Hematopoietic multipotent progenitor cell treated with erythropoietin and hydrocortisone succinate and interleukin-3 and kit ligand, for 8 days (in vitro differentiated cells): Measurements from ENCODE around the gene PFKFB2.

Experiments
- DNase-seq: peaks from one replicate; pipeline ENCODE4 v3.0.0-alpha.2; 2015

Gene PFKFB2

DNA sequence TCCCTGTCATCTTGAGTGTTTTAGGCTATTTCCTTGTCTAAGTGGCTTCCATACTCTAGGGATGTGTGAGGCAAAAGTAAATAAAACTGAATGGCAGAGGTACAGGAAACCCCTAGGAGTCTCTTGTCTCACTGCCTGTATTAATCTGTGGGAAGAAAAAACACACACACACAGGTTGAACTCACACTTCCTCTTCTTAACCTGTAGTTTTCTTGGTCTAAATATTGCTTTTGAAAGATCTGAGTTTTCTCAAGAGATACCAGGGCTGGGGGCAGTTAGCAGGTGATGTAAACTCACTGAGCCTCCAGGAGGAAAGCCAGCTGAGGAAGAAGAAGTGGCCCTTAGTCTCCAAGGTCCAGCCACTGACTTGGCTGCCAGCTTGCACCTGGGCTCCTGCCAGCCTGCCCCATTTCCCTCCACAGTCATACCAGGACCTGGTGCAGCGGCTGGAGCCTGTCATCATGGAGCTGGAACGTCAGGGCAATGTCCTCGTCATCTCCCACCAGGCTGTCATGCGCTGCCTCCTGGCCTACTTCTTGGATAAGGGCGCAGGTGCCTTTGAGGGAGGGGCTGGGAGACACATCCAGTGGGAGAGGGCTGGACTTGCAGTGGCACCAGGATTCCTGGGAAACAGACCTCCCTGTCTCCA is 16.9 kb downstream of the PFKFB2 start:
- no peak for DNase-seq

GRCh38 chr1:207070811-207071210 is 17.7 kb downstream of the PFKFB2 start:
- peak; percentile 25 for DNase-seq

DNA sequence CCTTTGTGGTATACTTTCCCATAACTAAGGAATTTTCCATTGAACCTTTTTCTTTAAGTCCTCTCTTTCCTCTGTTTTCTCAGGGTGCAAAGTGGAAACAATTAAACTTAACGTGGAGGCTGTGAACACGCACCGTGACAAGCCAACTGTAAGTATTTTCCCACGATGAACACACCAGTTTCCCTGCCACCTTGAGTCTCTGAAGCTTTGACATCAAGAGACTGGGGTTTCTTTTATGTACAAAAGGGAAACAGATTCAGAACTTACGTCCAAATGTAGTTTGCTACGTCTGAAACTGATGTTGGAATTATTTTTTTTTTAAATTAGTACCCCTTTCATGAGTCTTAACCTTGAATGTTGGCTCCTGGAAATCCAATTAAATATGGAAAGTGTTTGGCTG is 18.4 kb downstream of the PFKFB2 start:
- DNase-seq: no peak

- no peak for DNase-seq
Measured at GRCh38 chr1:207072233-207072632, 19.2 kb downstream of the PFKFB2 start.

- no peak for DNase-seq
Measured at GRCh38 chr1:207073906-207074820, 21.1 kb downstream of the PFKFB2 start.

DNA sequence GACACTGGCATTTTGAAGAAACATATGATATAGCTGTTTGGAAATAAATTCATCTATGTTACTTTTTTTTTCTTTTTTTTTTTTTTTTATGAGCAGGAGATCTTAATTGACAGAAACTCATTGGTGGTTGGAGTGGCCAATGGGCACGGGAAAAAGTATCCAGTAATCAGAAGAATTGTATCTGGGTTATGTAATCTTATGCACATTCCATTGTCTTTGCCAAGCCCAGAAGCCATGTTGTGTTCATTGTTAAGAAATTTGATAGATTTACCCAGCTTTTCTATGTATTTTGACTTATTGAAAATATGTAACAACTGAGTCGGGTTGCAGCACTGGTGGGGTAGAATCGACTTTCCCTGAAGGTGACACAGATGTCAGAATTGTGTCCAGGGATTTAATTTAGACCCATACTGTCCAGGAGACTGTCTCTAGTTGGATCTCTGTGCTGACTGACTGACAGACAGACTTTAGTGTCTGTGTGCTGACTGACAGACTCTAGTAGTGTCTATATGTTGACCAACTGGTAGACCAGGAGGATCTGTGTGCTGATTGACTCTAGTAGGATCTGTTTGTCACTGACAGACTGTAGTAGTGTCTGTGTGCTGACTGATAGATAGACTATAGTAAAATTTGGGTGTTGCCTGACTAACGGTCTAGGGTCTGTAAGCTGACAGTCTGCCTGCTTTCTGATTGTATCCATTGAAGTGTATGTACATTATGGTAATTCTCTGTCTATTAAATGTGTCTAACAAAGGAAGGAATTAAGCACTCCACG is 23.3 kb downstream of the PFKFB2 start:
- DNase-seq: peak; percentile 87

DNA sequence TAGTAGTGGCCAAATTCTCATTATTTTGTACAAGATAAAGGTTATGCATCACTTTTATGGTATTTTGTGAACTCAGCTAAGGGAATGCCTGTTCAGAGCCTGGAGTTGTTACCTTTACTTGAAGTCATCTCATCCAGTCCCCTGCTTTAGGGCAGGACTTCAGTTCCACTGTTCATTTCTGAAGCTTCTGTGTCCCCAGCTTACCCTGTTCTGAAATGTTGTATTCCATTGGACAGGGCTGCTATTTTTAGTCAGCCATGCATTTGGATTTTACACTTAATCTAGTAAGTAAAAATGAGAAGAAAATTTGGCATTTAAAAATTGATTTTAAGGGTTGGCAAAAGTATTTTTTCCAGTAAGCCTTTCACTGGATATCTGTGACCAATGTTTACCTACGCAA is 23.9 kb downstream of the PFKFB2 start:
- no peak for DNase-seq

DNA sequence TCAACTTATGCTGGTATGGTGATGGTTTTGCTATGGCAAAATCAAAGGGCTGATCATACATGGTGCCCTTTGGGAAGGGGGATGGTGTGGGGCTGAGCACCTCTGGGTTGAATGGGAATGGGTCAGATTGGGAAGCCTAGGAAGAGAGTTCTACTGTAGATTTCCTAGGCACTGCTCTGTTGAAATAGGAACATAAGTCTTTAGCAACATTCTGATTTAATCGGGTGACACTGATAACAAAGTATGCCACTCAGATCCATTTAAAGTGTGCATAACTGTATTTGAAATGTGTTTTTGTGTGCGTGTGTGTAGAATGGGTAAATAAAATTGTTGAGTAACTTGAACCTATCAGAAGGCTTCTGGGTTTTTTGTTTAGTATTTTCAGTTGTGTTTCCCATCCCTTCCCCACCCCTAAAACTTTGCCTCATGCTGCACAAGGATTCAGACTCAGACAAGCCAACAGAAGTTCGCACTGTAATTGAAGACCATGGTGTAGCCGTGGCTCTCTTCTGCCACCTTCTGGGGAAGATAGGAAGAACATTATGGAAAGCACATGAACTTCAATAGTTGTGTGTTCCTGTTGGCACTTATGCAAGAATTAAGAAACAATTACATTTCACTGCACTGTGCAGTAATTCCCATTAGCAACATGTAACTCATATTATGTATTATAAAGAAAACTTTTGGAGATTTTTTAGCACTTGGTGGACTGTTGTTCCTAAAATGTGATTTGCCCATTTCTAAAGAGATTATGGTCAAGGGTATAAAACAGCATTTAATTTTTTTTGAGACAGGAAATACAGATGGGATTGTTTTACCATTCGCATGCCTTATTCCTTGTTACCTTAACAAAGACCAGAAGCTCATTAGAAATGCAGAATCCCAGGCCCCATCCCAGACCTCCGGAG is 24.6 kb downstream of the PFKFB2 start:
- peak; percentile 90 for DNase-seq

DNA sequence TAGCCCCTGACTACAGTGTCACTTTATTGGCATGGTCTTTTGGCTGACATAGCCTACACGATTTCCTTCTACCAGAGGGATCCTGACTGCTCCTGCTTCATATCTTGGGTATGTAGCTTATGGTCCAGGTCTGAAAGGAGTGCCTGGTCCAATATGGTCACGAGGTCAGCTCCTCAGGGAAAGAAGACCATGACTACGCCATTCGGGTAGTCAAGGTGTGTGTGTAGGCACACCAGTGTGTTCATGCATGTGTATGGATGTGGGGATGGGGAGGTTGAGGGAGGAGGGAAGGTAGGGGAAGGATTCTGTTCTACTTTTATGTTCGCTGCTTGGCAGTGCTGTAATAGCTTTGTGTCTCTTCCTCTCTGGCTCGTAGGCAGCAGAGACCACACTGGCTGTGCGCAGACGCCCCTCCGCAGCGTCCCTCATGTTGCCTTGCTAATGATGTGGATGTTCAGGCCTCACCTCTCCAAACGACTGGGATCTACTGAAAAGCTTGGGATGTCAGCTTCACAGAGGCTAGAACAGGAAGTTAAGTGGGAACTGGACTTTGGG is 25.6 kb downstream of the PFKFB2 start:
- DNase-seq: no peak

GRCh38 chr1:207079706-207080241 is 26.7 kb downstream of the PFKFB2 start:
- DNase-seq: no peak

DNA sequence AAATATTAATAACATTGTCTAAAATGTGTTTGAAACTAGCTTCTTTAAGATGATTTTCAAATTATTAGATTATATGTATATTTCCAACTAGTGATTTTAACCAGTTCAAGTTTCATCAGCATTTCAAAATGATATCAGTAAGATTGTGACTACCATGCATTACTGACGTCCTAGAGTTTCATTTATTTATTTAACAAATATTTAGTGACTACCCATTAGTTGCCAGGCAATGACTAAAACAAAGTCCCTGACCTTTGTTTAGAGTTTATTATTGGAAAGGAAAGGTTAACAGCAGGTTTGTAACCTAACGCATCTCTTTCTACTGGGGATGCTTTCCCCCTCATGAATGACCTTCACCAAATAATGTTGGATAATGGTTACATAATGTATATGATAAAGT is 28.0 kb downstream of the PFKFB2 start:
- DNase-seq: no peak

DNA sequence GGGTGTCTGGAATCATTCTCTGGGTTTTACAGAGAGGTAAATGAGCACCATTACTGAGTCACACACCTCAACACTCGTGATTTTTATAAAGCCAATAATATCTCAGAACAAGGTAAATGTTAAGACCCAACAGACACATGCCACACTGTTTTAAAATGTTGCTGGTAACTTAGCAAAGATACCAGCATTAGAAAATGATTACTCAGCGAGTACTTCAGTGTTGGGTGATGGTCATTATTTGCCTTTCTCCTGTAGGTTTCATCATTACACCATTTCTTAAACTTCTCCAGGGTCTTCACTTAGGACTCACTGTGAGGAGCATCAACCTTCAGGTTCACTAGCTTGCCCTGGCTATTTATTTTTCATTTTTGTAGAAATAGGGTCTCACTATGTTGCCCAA is 28.7 kb downstream of the PFKFB2 start:
- DNase-seq: no peak

GRCh38 chr1:207084232-207084631 is 31.2 kb downstream of the PFKFB2 start:
- DNase-seq: no peak

DNA sequence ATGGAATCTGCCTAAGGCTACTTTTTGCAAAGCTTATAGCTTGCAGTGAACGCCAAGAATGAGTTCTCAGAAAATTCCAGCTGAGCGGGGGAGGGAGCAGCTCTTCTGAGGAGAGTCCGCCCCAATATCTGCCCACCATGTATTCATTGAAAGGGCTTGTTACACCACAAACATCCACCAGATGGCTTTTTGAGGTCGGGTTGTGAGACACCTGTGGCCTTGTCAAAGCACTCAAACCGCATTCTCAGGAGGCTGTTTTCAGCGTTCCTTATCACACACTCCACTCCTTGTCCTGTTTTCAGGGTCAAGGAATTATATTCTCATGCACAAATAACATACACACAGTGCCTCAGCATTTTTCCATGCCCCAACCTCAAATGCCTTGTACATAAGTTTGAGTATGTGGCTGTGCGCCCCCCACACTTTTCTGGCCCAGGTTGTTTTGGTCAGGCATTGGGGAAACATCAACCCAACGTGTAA is 31.7 kb downstream of the PFKFB2 start:
- DNase-seq: peak; percentile 91

DNA sequence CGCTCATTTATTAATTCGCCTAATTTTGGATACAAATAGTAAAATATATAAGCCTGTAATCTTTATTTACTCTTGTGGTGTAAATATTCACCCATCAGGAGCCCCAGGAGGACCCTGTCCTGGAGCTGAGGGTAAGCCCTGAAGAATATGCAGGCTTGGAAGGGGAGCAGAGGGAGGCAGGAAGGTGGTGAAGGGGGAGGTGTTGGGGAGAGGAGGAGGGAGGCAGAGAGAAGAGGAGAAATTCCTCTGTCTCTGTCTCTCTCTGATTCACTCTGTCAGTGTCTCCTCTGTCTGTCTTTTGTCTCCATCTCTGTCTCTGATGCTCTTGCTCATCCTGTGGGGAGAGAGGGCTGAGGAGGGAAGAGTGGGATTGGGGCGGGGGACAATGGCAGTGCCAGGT is 32.8 kb downstream of the PFKFB2 start:
- no peak for DNase-seq

- no peak for DNase-seq
Measured at GRCh38 chr1:207088161-207088560, 35.1 kb downstream of the PFKFB2 start.

DNA sequence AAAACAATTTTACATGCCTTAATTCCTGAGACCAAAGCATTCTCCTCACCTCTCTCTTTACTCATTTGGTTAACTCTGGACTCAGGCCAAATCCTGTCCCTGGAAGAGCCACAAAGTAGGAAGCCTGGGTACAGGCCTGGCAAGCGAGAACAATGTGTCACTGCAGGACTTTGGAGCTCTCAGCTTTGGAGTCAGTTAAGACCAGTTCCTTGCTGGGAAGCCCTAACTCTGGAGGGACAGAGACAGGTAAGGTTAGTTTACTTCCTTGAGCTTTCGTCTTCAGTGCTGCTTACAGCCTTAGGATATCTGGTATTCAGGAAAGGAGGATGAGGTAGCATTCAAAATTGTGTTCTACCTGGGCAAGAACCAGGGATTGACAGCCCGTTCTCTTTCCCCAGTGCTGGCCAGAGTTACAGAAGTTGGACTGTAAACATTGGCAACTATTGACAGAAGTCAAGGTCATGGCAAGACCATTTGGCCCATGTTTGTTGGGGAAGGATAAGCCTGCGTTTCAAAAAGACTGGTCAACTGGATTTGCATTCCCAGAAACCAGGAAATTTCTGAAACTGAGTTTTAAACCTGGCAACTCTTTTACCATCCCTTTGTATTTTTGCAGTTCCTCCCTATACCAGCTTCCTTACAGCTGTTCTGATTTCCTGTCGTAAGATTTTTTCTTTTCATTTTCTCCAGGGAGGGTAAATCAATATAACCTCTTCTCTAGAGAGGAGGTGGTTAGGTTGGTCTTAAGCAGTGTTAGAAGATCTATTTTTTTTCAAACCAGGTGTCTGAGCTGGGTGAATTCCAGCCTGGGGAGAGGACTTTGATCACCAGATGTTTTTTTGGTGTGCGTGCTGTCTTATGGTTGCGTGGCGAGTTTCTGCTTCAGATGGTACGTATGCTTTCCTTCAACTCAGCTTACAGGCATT is 35.9 kb downstream of the PFKFB2 start, which contains the start of gene C4BPB:
Gene C4BPB, plus strand, starts transcription at position 160 of the 926 bp plus-strand sequence. Its CDS starts 672 bp downstream, at position 832.
- DNase-seq: no peak

DNA sequence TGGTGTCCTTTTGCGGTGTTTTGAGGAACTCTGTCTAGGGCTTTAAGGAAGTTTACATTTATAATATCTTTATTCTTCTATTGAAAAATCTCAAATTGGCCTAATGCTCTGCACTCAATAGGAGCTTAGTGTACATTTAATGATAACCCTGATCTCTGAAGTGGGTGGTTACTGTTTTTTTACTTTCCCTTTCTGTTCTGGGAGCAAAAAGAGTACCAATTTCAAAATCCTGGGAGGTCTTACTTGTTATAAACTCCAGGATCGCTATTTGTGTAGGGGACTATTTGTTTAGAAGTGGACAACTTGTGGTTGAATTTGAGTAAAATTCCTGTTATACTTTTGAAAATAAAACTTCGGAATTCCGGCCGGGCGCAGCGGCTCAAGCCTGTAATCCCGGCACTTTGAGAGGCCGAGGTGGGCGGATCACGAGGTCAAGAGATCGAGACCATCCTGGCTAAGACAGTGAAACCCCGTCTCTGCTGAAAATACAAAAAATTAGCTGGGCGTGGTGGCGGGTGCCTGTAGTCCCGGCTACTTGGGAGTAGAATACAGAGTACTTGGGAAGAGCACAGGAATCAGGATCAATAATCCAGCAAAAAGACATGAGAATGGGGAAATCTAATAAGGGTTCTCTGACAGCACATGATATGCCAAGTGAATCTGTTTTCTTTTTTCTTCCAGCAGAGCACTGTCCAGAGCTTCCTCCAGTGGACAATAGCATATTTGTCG is 36.7 kb downstream of the PFKFB2 start:
- DNase-seq: no peak

DNA sequence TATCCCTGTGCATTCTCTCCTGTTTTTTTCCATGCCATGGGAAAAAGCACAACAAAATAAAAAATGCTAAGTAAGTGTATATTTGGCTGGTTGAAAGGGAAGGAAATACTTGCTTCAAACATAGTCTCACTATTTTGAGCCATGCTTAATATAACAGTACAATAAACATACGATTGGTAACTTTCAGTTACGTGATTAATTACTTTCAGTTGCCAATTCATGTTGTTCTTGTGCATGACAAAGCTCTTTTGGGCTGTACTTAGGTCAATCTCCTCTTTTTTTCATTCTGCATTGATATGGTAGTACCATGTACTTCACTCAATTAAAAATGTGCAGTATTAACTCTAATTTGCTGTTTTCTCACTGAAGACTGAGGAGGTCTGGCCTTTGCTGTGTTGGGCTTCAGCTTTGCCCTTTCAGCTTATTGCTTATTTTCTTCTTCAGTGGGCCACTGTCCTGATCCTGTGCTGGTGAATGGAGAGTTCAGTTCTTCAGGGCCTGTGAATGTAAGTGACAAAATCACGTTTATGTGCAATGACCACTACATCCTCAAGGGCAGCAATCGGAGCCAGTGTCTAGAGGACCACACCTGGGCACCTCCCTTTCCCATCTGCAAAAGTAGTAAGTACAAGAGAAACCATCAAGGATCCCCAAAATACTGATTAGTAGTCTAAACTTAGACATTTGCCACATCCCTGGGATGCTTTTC is 38.3 kb downstream of the PFKFB2 start:
- no peak for DNase-seq
